Activated CD8-positive, alpha-beta T cell treated with anti-CD3 and anti-CD28 coated beads for 36 hours (primary cell): ENCODE results near the gene PRR29. TPM values are rescaled to one million over a fixed set of nuclear protein-coding genes. Genes with fewer than 3 reads are reported as not detected.

Experiments
- ATAC-seq: fragments of 200-7000 bp; cut with Tn5 transposase; one replicate; pipeline ENCODE4 v1.10.0; 2021; ENCODE audit warnings: mild to moderate bottlenecking, moderate library complexity
- CTCF ChIA-PET: fragments of 350-600 bp; sonication (Branson Sonifier 250); formaldehyde crosslinking; loops from one replicate; lab custom pipeline; 2021; ENCODE audit warnings: antibody characterized with exemption; lab: Charles Lee
- POLR2A ChIA-PET: fragments of 350-600 bp; sonication (Branson Sonifier 250); formaldehyde crosslinking; loops from one replicate; lab custom pipeline; 2021; ENCODE audit warnings: antibody characterized with exemption; lab: Charles Lee
- DNase-seq: peaks from one replicate; pipeline ENCODE4 v3.0.0-alpha.2; 2020
- H3K27ac Mint-ChIP-seq: one replicate; pipeline ENCODE4 v1.8.0; 2021; ENCODE audit warnings: mild to moderate bottlenecking, mixed read lengths
- H3K27me3 Mint-ChIP-seq: one replicate; pipeline ENCODE4 v1.8.0; 2021; ENCODE audit warnings: mixed read lengths
- H3K36me3 Mint-ChIP-seq: one replicate; pipeline ENCODE4 v1.8.0; 2021; ENCODE audit warnings: low read depth, mixed read lengths
- H3K4me1 Mint-ChIP-seq: one replicate; pipeline ENCODE4 v1.8.0; 2021; ENCODE audit warnings: low read depth, mixed read lengths
- H3K4me3 Mint-ChIP-seq: one replicate; pipeline ENCODE4 v1.8.0; 2021; ENCODE audit warnings: mild to moderate bottlenecking, moderate library complexity, mixed read lengths
- H3K9me3 Mint-ChIP-seq: one replicate; pipeline ENCODE4 v1.8.0; 2021; ENCODE audit warnings: mixed read lengths
- CTCF ChIP-seq: fragments of 200-600 bp; IDR thresholded peaks from one replicate; pipeline ENCODE4 v1.8.0; 2022; ENCODE audit warnings: antibody characterized with exemption, mild to moderate bottlenecking
- intact Hi-C: fragments of 100-400 bp; cut with micrococcal nuclease; formaldehyde crosslinking; loops from one replicate; pipeline ENCODE4 v1.10.0; 2022
- total RNA-seq, 2 experiments: library from RNA; stranded (reverse); gene quantifications; one replicate each; pipeline ENCODE4 v1.2.3, GENCODE V29; 2021

Gene PRR29
- total RNA-seq, 2 experiments from 2014 or later: 0.74 to 2.5 TPM

- no peak for TF ChIP-seq CTCF
- H3K4me1 Mint-ChIP-seq: peaks cover 23% of the 10 kb centered on the region
- DNase-seq: no peak
- POLR2A ChIA-PET: interaction anchor here (0.9 kb wide), 1 partner anchor 12 kb away, joined by 3 read pairs; no protein-coding TSS in a partner anchor
- H3K27me3 Mint-ChIP-seq: no peaks in the 10 kb centered on the region
- peaks cover 10% of the 10 kb centered on the region for H3K36me3 Mint-ChIP-seq
- no peak overlapping the region for H3K4me3 Mint-ChIP-seq
- intact Hi-C loops: no loop called here
- no peaks in the 10 kb centered on the region for H3K9me3 Mint-ChIP-seq
- CTCF ChIA-PET: interaction anchor here (1.1 to 2.0 kb wide), 2 partner anchors 12 to 22 kb away, joined by 3 to 7 read pairs; no protein-coding TSS in a partner anchor
- no peak overlapping the region for H3K27ac Mint-ChIP-seq
- ATAC-seq: no peak
These were observed 4.7 kb downstream of the PRR29 start for GRCh38 chr17:64002658-64003525.

GRCh38 chr17:64003526-64004121 lies 5.5 kb downstream of the PRR29 start:
- Mint-ChIP-seq H3K4me3 (no peak overlapping the region), H3K27me3 (no peaks in the 10 kb centered on the region), H3K4me1 (peaks cover 26% of the 10 kb centered on the region), H3K9me3 (no peaks in the 10 kb centered on the region), H3K27ac (no peak overlapping the region), H3K36me3 (peaks cover 10% of the 10 kb centered on the region)
- intact Hi-C loops: no loop called here
- ChIA-PET CTCF (interaction anchor here (1.1 kb wide), 2 partner anchors 13 to 57 kb away, joined by 3 to 4 read pairs; no protein-coding TSS in a partner anchor), POLR2A (no interaction called here)
- no peak for TF ChIP-seq CTCF
- ATAC-seq (no peak), DNase-seq (no peak)

- POLR2A ChIA-PET: interaction anchor here (1.2 to 2.5 kb wide), 2 partner anchors 13 to 16 kb away, joined by 4 to 8 read pairs; partner anchors contain the start of gene ICAM2
- Mint-ChIP-seq H3K27ac (peak overlapping the region; percentile 34), H3K4me3 (no peak overlapping the region), H3K36me3 (peaks cover 10% of the 10 kb centered on the region), H3K27me3 (no peaks in the 10 kb centered on the region), H3K9me3 (no peaks in the 10 kb centered on the region), H3K4me1 (peaks cover 28% of the 10 kb centered on the region)
- CTCF ChIA-PET: interaction anchor here (1.1 to 1.3 kb wide), 2 partner anchors 58 to 138 kb away, joined by 3 to 4 read pairs; no protein-coding TSS in a partner anchor
- no peak for TF ChIP-seq CTCF
- DNase-seq (no peak), ATAC-seq (no peak)
- intact Hi-C loops: no loop called here
These were observed 6.1 kb downstream of the PRR29 start for GRCh38 chr17:64004218-64004770.

GRCh38 chr17:64004903-64005733 lies 7.0 kb downstream of the PRR29 start:
- TF ChIP-seq CTCF: no peak

More at GRCh38 chr17:64004903-64005733, 7.0 kb downstream of the PRR29 start:
- Mint-ChIP-seq H3K4me1 (peaks cover 29% of the 10 kb centered on the region), H3K9me3 (no peaks in the 10 kb centered on the region), H3K27me3 (no peaks in the 10 kb centered on the region), H3K4me3 (no peak overlapping the region), H3K27ac (peak overlapping the region; percentile 72), H3K36me3 (peaks cover 15% of the 10 kb centered on the region)
- ATAC-seq (no peak), DNase-seq (no peak)
- intact Hi-C loops: no loop called here
- CTCF ChIA-PET: interaction anchor here (0.7 to 2.1 kb wide), 7 partner anchors 11 to 139 kb away, joined by 3 to 9 read pairs (median 4); no protein-coding TSS in a partner anchor
- POLR2A ChIA-PET: interaction anchor here (1.0 to 2.5 kb wide), 3 partner anchors 12 to 141 kb away, joined by 3 to 8 read pairs (median 4); partner anchors contain the start of gene ICAM2
